GM21390 (cell line): ENCODE data around the gene RAB31.

ENCODE experiments used
- ATAC-seq: cut with Tn5 transposase; IDR thresholded peaks from one replicate; pipeline ENCODE4 v1.9.1; 2021; ENCODE audit not compliant: unreplicated experiment

RAB31 gene

DNA sequence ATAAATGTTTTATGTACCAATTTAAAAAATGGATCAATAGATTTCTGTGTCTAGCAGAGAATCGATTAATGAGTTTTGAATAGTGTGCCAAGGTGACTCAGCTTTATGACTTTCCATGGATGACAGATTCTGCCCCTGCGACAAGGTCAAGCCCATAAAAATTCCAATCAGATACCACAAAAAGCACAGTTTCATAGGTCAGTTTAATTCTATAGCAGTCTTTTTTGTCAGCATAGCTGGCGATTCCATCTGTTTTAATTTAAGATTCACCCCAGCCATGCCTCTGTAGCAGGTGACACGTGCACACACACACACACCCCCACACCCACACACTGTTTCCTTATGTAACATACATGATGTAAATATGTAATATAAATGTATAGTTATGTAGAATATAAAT is 28.9 kb downstream of the RAB31 start:
- ATAC-seq, result no peak

DNA sequence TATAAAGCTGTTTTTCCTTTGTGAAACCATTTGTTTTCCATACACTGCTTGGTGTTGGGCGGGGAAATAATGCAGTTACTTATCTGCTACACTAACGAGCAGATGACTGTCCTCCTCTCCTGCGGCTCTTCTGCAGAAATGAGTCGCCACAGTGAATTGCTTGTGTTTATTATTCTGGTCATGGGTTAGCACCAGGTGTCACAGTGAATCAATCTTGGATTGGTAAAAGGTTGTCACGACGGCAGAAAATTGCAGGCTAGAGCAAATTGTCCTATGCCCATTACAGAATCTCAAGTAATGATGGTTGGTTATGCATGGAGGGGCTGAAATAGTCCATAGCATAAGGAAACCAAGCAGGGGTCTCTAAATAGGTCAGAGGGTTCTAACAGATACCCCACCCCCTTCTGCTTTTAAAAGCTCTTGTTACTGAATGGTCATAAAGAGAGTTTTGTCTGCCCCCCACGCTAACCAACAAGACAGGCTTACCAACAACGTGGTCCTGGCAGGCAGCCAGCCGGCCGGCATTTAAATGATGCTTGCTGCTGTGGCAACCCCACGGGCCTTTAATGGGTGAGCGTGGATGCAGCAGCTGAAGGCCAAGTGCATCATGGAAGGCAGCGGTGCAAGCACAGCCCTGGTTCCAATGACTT is 29.5 kb downstream of the RAB31 start:
- ATAC-seq, result no peak

DNA sequence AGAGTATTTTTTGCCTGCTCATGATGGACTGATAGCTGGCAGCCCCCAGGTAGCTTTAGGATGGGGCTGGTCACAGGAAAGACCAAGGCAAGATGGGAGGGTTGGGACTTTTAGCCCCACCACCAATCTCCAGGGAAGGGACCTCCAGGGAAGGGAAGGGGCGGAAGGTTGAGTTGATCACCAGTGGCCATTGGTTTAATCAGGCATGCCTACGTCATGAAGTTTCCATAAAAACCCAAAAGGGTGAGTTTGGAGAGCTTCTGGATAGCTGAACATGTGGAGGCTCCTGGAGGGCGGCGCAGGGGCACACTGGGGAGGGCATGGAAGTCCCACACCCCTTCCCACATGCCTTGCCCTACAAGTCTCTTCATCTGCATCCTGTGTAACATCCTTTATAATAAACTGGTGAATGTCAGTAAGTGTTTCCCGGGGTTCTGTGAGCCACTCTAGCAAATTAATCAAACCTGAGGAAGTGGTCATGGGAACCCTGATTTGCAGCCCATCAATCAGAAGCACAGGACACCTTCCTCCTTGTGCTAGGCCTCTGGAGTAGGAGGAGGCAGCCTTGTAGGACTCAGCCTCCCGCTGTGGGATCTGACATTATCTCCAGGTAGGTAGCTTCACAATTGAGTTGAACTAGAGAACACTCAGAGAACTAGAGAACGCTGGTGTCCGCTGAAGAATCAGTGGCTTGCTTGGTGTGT is 30.3 kb downstream of the RAB31 start:
- ATAC-seq, result no peak

DNA sequence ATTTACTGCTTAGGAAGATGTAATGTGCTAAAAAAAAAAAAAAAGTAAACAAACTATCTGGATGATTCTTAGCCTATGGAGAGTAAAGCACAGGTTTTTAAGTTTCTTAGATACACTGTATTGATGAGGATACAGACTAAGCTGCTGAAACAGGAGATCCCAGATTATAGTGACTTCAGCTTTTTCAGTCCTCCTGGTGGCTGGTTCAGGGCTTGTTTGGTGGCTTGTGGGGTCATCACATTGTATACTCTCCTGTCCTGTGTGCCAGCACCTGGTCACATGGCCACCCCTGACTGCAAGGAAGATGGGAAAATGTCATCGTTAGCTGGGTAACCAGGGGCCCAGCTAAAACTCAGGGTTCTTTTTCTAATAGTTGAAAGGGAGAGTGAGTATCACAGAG is 31.4 kb downstream of the RAB31 start:
- ATAC-seq, result no peak

DNA sequence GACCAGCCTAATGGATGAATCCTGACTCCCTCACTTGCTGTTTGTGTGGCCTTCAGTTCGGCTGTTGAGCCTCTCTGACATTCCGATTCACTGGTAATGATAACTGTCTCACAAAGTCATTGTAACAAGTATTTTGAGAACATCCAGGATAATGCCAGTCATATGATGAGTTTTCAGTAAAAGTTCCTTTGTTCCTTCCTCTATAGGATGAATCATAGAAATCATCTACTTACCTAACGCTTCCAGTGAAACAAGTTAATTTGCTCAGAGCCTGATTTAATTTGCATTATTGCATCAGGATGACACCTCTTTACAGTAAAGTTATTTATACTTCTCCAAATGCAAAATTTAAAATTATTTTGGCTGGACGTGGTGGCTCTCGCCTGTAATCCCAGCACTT is 32.0 kb downstream of the RAB31 start:
- ATAC-seq, result no peak

DNA sequence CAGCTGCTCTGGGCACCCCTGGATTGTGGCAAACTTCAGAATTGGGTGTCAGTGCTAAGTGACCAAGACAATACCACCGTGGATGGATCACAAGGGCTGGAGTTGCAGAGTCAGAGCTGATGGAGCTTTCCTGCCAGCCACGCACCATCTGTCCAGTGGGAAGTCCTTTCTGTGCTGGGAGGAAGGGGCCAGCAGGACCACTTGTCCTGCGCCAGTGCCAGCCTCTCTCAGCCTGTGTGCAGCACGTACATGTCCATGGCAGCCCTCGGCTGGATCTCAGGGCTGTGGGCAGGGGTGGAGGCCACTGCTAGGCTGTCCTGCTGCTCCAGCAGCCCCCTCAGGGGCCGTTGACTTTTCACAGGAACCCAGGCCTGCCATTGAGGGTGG is 33.3 kb downstream of the RAB31 start:
- ATAC-seq, result no peak

DNA sequence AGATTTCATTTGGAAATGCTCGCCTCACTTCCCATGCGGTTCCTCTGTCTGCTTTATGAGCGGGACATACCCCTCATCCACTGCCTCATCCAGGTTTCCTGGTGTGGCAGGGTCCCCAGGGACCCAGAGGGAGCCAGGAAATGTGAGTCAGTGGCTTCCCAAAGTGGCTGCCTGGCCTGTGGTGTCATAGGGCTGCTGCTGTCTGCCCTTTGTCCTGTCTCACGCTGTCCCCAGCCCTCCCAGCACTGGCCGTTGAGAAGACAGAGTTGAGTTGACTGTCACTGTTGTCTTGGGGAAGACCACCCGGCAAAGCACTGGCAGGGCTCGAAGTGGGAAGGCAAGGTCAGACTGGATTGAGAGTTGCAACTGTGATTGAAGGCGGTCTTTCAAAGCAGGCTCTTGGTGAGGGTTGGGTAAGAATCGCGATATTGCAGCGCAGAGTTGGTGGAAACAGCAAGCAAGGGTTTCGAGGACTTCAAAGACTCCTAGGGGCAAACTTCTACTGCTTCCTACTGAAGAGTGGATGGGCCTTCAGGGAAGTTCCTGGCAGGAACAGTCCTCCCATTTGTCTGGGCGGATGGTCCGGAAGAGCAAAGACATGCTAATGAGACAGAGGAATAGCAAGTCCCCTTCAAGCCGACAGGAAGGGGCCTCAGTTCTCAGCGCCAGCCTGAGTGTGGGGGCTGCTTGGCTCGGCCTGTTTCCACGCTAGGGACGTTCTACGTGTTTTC is 33.9 kb downstream of the RAB31 start:
- ATAC-seq, result no peak

DNA sequence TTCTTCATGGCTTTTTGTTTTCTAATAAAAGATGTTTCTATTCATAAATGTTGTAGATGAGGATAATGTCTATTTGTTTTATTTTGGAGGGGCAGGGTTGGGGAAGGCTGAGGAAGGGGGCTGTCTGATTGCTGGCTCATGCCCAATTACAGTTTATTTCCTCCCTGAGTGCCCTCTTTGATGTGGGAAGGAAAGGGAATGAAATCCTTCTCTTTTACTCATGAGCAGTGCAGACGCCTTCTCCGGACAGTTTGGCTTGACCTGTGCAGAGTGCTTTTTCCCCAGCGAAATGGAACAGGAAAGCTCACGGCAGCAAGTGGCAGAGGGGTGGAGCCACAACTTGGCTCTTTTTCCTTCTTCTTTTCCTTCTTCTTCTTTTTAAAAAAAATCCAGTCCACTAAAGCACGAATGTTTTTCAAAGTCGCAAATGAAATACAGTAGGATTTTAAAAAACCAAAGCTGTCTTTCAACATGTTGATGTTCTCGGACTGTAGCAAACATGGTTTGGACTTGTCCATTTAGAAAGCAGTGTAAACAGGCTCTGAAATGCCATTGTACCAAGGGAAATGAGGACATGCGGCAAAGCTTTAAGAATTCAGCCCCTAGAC is 34.5 kb downstream of the RAB31 start:
- no peak for ATAC-seq

DNA sequence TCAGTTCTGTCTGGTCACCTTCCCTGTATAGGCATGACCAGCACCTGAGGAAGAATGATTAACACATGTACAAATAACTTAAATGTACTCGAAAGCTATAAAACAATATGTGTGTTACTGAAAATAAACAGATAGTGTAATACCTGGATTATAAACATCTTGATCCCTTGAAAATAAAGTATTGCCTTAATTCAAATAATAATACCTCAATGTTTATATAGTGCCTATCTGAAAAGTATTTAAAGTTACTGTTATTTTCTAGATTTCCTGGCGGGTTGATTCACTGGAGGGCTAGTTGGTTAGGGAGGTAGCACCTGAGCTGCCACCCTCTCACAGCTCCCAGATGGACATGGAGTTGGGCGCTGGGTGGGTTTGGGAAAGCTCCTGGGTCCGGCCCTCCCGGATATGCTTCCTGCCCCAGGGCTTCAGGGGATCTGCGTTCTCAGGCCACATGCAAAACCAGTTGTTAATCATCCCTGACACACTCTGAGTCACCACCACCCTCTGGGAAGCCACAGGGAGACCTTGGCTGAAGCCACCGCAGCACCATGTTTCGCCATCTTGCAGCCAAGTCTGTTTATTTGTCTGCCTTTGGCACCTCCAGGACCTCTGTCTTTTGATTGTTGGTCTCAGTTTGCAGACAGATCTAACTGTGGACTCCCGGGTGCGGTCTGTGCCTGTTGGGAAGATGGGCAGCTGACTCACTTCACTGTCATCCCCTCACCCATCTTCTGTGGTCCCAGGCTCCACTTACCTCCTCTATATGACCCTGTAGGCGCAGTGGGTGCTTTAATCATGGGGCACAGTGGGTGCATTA is 35.3 kb downstream of the RAB31 start:
- ATAC-seq, result no peak

DNA sequence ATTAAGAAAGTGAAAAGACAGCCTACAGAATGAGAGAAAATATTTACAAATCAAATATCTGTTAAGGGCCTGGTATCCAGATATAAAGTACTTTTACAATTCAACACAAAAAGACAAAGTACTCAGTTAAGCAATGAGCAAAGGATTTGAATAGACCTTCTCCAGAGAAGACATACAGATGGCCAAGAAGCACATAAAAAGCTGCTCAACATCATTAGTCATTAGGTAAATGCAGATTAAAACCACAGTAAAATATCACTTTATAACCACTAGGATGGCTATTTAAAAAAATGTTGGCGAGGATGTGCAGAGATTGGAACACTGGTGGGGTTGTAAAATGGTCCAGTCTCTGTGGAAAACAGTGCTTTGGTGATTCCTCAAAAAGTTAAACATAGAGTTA is 38.9 kb downstream of the RAB31 start:
- ATAC-seq, result no peak

DNA sequence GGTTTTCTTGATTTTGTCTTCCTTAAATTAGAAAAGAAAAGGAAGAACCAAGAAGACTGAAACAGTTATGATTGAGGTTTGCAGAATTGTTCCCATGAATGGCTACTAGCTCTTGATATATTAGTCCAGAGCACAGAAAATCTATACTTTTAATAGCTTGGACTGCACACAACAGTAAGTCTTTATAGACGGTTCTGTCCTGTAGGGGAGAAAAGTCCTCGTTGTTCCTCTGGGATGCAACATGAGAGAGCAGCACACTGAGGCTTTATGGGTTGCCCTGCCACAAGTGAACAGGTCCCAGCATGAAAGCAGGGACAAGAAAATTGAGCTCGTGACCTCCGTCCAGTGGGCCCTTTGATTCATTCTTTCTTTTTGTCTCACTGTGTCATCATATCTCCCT is 41.5 kb downstream of the RAB31 start:
- ATAC-seq, result no peak

DNA sequence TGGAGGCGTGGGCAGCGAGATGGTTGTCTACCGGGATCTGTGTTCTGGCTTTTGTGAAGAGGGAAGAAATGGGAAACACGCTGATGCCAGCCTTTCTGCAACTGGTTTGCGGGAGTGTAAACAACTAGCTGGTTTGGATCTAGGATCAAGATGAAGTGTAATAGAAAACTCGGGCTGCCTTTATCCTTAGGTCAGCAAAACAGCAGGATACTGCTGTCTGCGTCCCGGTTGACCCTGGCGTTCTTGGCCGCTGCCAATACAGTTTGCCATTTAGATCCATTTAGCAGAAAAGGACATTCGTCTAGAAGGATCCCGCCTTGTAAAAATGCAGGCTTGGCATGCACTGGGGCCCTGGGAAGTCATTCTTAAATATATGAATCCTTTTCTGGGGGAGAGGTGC is 42.0 kb downstream of the RAB31 start:
- no peak for ATAC-seq

DNA sequence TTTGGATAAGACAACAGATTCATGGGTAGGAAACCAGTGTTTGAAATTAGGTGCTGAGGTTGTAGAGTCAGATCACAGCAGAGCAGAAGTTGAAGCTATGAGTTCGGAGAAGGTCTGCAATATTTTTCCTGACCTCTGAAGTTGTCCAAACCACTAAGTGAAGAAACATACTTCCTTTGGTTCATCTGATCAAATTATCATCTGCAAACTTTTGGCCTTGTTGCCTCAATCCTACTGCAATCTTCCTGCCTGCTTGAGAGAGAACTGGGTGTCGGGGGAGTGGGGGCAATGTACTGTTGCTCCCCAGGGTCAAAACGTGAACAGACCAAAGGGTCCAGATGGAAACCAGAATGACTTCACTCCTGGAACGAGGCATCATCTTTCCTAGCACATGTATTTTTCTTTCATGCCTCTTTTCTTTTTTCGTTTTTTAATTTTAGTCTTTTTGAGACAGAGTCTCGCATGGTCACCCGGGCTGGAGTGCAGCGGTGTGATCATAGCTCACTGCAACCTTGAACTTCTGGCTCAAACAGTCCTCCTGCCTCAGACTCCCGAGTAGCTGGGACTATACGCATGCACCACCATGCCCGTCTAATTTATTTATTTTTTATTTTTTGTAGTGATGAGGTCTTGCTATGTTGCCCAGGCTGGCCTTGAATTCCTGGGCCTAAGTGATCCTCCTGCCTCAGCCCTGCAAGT is 42.7 kb downstream of the RAB31 start:
- no peak for ATAC-seq

DNA sequence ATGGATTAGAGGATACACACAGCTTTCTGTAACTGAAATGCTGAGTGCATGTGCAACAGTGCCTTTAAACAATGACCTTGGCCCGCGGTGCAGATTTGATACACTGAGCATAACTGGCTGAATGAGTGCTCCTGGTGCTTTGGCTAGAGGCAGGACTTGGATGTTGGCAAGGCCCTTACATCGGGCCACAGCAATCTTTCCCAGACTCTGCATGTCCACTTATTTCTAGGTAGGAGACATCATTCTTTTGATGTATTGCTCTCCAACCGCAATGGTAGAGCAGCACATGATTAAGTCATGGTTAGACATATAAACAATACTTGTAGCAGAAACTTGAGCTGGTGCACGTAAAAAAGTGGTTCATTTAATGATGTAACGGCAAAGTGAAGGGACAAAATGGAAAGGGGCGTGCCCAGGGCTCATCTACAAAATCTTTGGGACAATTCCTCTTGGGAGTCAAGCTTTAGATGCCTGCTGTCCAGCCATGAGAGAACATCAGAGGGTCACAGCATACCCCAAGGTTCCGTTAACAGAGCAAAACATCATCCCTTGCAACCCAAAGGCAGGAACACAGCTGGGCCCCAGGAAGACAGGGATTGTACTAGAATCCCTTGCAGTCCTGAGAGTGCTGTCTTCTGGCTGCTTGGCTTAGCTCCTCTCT is 43.4 kb downstream of the RAB31 start:
- no peak for ATAC-seq

DNA sequence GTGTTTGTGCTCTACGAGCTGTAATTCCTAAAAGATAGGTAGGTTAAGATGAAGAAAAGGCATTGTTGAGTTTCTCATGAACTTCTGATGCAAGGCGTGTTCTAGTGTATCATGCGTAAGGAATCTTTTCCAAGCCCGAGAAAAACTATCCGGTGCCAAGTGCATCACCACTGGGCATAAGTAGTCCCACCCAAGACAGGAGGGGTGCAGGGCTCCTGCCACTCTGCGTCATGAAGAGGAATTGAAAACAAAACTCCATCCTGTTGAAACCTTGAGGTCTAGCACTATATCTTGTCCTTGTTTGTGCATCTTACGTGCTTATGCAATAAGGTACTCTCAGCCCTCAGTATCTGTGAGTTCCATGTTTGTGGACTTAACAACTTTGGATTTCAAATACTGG is 45.7 kb downstream of the RAB31 start:
- ATAC-seq, result no peak

DNA sequence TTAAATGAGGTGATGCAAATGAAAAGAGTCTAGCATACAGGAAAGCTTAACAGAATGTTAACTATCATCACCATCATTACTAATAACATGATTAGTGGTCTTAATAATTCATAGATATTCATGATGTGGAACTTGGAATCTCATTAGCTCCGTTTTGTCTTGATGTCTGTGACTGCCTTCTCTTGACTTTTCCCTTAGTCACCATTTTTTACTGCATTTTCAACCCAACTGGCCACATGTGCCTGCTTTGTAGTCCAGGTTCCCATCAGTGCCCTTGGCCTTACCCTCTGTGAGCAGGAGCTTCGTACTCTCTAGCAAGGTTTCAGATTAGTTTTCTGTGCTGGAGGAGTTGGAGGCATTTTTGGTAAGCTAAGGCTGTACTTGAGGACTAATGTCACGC is 47.0 kb downstream of the RAB31 start:
- no peak for ATAC-seq

DNA sequence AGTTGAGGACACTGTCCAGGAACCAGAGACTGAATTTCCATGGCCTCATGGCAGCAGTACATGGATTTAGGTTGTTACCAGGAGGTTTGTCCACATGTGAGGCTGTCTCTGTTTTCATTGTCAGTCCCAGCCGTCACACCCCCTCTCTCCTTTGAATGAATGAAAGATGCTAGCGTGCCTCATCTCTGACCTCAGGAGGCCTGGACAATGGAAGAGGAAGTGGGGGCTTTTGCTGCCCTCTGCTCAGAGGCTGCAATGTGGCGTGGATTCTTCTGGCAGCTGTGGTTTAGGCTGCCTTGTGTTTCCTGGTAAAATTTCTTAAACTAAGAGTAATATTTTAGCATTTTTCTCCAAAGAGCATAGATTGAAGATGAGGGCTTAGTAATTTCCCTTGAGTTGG is 47.5 kb downstream of the RAB31 start:
- no peak for ATAC-seq

DNA sequence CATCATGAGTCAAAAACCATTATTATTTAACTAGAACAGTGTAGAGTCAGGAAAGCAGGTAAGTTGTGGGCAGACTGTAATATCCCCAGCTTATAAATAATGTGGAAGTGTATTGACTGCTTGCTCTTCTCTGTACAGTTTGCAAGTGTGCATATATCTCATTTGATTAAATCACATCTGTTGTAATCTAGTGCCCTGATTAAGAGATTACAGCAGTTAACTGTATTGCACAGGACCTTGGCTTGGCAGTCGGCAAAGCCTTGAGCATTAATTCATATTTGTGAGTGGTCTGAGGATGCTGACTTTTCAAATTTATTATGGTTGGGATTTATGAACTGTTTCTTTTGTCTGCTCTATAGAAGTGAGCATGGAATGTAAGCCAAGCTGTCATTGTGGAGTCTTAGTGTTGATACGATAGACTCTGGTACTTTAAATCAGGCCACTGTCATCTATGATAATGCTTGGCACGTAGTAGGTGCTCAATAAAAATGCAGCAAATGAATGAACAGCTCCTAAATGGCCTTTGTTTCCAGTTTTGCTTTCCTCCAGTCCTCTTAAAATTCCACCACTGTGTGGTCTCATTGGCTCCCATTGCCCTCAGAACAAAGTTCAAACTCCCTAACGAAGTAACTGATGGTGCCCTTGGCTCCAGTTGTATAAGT is 48.3 kb downstream of the RAB31 start:
- no peak for ATAC-seq

DNA sequence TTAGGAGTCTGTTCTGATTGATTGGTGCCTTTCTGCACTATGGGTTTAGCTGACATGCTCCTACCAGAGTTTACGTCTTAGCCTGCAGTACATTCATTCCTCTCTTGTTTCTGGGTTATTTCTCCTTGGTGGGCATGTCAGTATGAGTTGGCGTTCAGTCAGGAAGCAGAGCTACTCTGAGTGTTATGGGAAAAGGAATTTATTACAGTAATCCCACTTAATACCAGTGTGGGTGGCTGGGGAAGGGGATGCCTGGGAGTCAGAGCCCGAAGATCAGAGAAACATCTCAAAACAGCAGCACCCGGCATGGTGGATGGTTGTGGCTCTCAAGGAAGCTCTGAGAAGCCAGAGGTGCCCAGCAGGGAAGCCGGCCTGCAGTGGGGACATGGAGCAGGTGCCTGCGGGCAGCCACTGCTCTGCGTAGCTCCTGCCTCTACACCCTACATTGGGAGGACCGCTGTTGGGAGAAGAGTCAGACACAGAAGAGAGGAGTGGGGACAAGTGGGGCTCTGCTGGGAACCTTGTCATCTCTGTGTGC is 48.9 kb downstream of the RAB31 start:
- no peak for ATAC-seq
